Daoy (cell line): Measurements from ENCODE around the gene TET2. TPM values are rescaled to one million over a fixed set of nuclear protein-coding genes. Genes with fewer than 3 reads are reported as not detected.
A peak's percentile ranks its signal among the peaks of the same experiment; 100 is the strongest.
"Not testable (repeated sequence)": the region's sequence is repeated elsewhere in the genome, so short reads cannot be mapped to it uniquely, and the experiment has no call there.

ENCODE experiments used
- DNase-seq: peaks from one replicate; pipeline ENCODE4 v3.0.0-alpha.2; 2015; ENCODE audit warnings: low read depth
- total RNA-seq: library from RNA; depleted of rRNA; stranded (reverse); fragments of >200 nt; shearing (Covaris generic); gene quantifications from 2 replicates; pipeline ENCODE4 v1.2.3, GENCODE V29; 2014

The TET2 gene
- total RNA-seq, 1 experiment from 2014 or later = 3.2 TPM

DNA sequence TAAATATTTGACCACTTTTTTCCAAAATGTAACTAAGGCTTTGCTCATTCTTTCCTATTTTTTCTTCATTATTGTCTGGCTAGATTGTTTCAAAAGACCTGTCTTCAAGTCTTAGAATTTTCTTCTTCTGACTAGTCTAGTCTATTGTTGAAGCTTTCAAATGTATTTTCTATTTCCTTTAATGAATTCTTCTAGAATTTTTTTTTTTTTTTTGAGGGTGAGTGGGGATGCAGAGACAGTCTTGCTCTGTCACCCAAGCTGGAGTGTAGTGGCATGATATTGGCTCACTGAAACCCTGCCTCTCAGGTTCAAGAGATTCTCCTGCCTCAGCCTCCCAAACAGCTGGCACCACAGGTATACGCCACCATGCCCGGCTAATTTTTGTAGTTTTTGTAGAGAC, 141.4 kb downstream of the TET2 start:
- DNase-seq = no peak

DNA sequence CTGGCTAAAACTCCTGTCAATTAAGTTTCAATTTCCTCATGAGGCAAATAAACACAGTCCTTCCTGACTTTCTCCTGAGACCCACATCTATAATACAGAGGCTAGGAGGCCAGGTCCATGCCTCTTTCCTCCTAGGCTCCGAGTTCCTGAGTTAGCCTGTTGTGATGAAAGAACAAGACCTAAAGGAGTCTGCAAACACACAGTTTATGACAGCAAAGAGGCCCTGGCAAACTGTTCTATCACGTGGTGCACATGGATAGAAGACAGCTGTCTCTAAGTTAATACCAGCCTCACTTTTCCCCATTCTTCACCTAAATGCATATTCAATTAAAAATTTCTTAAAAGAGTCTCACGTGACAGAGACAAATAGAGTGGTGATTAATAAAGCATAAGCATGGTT, 145.2 kb downstream of the TET2 start:
- DNase-seq = no peak

DNA sequence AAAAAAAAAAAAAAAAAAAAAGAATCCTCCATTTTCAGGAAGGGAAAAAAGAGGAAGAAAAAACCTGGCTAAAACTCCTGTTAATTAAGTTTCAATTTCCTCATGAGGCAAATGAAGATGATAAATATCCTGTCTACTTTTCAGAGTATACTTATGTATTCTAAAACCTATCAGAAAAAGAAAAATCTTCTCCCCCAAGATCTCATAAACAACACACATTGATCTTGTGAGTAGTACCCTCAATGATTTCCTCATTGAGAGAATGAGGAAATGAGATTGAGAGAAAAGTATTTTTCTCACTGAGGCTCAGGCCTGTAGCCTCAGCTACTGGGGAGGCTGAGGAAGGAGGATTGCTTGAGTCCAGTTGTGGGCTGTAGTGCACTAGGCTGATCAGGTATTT, 146.7 kb downstream of the TET2 start:
- DNase-seq = no peak

DNA sequence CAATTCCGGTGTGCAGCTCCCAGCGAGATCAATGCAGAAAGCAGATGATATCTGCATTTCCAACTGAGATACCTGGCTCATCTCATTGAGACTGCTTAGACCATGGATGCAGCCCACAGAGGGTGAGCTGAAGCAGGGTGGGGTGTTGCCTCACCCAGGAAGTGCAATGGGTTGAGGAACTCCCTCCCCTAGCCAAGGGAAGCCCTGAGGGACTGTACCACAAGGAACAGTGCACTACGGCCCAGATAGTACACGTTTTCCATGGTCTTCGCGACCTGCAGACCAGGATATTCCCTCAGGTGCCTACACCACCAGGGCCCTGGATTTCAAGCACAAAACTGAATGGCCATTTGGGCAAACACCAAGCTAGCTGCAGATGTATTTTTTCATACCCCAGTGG, 150.0 kb downstream of the TET2 start:
- DNase-seq = no peak

DNA sequence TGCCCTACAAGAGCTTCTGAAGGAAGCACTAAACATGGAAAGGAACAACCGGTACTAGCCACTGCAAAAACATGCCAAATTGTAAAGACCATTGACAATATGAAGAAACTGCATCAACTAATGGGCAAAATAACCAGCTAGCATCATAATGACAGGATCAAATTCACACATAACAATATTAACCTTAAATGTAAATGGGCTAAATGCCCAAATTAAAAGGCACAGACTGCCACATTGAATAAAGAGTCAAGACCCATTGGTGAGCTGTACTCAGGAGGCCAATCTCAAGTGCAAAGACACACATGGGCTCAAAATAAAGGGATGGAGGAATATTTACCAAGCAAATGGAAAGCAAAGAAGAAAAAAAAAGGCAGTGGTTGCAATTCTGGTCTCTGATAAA, 152.4 kb downstream of the TET2 start:
- not testable (repeated sequence) for DNase-seq

DNA sequence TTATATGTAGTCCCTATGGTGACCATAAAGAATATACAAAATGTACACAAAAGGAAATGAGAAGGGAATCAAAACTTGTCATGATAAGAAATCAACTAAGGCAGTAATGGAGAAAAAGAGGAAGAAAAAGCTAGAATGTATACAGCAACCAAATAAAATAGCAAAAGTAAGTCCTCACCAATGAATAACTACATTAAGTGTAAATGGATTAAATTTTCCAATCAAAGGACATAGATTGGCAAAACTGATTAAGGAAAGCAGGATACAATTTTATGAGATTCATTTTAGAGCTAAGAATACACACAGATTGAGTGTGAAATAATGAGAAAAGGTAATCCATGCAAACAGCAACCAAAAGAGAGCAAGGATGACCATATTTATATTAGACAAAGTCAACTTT, 157.4 kb downstream of the TET2 start:
- DNase-seq = no peak

DNA sequence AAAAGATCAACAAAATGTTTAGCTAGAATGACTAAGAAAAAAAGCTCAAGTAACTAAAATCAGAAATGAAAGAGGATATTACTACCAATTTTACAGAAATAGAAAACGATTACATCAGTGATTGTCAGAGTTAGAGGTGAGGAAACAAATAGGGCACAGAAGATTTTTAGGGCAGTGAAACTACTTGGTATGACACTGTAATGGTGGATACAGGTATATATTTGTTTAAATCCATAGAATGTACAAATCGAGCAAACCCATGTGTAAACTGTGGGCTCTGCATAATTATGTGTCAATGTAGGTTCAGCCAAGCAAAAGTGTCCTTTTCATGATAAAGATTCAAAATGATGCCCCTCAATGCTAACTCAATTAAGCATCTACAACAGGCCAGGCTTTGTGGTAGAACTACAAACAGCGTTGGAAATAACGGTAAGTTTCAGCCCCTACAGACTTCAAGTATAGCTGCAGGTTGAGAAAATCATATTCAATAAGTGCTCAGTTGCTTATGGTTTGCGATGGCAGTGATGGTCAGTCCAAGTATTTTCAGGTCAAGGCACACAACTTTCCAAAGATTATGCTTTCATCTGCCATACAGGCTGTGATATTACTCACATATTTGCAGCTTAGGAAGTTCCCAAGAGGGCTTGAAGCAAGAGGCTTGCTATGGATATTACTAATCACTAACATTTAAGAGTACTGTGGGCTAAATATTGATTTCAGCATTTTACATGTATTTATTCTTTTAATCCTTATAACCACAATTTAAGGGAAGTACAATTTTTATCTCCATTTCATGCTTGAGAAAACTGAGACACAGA, 158.6 kb downstream of the TET2 start:
- no peak for DNase-seq

DNA sequence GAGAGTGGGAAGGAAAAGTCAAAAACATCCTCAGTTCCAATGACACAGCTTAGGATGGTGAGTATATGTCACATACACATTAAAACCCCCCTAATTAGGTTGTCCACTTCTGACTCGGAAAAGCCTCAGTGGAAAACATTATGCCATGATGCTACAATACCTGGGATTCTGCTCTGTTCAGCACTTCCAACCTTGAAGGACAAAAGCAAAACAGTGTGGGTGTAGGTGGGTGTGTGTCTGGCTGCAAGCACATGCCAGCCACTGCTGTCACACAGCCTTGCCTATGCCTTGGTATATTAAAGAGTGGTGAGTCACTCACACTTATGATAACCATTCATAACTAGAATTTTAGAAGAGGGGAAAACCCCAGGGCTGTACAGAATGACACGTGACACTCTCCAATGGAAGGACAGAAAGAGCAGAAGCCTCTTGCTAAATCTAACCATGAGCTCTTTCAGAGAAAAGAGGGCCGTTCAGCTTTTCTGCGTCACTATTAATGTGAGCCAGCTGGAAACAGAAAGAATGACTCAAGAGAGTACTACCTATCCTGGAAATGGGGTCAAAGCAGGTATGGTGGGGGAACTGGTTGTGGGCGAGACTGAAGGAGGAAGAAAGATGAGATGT, 159.6 kb downstream of the TET2 start:
- peak; percentile 2 for DNase-seq

DNA sequence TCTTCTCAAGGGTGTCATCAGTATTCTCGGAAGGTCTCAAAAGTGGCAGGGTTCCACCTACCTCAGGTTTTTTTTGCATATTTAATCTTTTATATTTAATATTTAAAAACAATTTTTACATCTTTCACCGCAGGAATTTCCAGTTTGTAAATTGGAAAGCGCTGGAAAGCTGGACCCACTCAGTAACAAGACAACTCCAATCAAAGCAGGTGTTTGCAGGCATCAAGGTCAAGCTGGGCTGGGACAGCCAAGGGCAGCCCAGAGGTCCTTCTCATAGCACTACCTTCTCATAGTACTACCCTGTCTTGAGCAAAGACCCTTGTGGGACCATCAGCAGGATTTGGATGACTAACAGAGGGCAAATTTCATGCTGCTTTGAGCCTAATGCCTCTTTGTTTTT, 160.1 kb downstream of the TET2 start:
- no peak for DNase-seq

DNA sequence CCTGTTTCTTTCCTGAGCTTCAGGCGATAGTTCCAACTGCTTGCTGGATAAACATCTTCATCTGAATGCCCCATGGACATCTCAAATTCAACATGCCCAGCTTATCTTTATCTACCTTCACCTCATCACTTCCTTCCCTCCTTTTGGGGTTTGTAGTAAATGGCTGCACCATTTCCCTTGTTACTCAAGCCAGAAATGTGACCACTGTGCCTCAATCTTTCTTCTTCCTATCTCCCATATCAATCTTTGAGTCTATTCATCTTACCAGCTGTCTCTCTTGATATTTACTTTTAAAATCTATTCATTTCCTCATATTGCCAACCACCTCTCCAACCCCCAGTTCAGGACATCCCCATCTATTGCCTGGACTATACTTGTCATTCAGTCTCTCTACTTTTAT, 171.8 kb downstream of the TET2 start:
- no peak for DNase-seq

DNA sequence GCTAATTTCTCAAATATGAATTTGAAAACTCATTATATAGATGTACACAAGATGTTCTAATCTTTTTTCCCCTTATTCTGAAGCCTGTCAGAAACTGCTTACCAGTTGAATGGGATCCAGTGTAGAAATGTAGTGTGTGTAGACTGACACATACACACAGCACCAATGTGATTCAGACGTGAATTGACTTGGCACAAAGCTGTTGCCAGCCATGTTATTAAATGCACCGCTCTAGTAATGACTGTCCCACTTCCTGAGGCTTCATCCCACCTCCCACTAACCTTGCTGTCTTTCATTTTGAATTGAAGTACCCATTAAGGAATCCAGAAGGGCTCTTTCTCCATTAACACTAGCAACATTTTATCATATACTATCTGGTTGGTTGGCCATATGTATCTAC, 180.5 kb downstream of the TET2 start:
- no peak for DNase-seq

DNA sequence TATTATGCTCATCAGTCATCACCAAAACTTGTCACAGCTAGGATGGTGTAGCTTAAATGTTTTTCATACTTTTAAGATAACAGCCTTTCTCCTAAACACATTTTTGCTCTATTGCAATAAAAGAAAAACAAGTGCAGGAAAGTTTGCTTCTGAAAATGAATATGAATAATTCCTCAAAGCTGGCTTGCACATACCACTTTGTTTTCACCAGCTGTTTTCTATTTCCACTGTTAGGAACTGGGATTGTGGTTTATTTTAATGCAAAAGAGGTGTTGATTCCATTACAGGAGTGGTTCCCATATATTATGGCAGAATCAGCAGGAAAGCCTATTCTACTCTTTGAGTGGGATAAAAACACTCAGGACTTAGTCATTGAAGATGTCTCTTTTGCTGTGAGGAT, 181.3 kb downstream of the TET2 start:
- no peak for DNase-seq

DNA sequence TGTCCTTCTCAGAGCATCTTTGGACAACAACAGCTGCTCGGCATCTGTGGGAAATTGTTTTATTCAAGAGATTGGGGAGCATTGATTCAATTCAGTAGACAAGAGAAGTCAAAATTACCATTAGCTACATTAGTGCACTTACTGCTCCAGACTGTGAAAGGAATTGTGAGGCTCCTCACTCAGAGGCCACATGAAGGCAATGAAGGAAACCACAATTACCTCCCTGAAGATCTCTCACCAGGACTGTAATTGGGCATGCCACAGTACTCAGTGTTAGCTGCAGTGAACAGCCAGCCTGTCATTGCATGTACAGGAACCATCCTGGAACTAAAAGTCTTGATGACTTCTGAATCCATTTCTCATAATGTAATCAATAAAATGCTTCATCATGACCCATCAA, 182.4 kb downstream of the TET2 start:
- DNase-seq = no peak
